A549 (cell line): Measurements from ENCODE around the gene MPND. TPM values are rescaled to one million over a fixed set of nuclear protein-coding genes. Genes with fewer than 3 reads are reported as not detected.

Experiments used
- ATAC-seq, 2 experiments: fragments of 200-7000 bp in 1 of 2; fragments of >200 bp in 1 of 2; cut with Nextera tagmentation in 1 of 2; cut with Tn5 transposase in 1 of 2; 3 replicates each; pipeline versions ENCODE4 v1.8.0 to v1.9.1; 2018 to 2020; ENCODE audit warnings: mild to moderate bottlenecking in 1 of 2, moderate library complexity in 1 of 2
- CTCF ChIA-PET: fragments of 300-600 bp; sonication (Branson Sonifier 250); formaldehyde crosslinking; extraction: SDS; loops from one replicate; lab custom pipeline; 2021; ENCODE audit warnings: antibody characterized with exemption, inconsistent platforms; lab: Yijun Ruan, JAX
- POLR2A ChIA-PET: fragments of 350-600 bp; formaldehyde crosslinking; extraction: SDS; loops from one replicate; lab custom pipeline; 2021; ENCODE audit warnings: antibody characterized with exemption, inconsistent platforms; lab: Yijun Ruan, JAX
- DNase-seq, 2 experiments: peaks; one replicate each; pipeline versions ENCODE4 v3.0.0 to v3.0.0-alpha.2; 2011 to 2016; ENCODE audit warnings: low read depth in 1 of 2, low spot score in 1 of 2
- FAIRE-seq: peaks from 2 replicates; lab custom pipeline; 2011; peaks lifted over from hg19 to GRCh38; lab: Jason Lieb, UNC
- H3K27ac ChIP-seq, 2 experiments: fragments of >200 bp; sonication (Bioruptor Twin); formaldehyde crosslinking; 3 replicates each; pipeline ENCODE4 v1.5.1; 2016 to 2017
- H3K4me1 ChIP-seq: fragments of >200 bp; sonication (Bioruptor Twin); formaldehyde crosslinking; 3 replicates; pipeline ENCODE4 v1.6.1; 2016
- H3K4me2 ChIP-seq: fragments of >200 bp; sonication (Bioruptor Twin); formaldehyde crosslinking; 3 replicates; pipeline ENCODE4 v1.6.1; 2016
- H3K4me3 ChIP-seq: fragments of >200 bp; sonication (Bioruptor Twin); formaldehyde crosslinking; 3 replicates; pipeline ENCODE4 v1.5.1; 2016
- H3K9me3 ChIP-seq: fragments of >200 bp; sonication (Bioruptor Twin); formaldehyde crosslinking; 3 replicates; pipeline ENCODE4 v1.6.1; 2016
- CBX2 ChIP-seq: fragments of 200-600 bp; sonication (generic); IDR thresholded peaks from 2 replicates; pipeline ENCODE4 v1.6.1; 2016; ENCODE audit warnings: low read depth, mild to moderate bottlenecking, borderline replicate concordance
- CBX8 ChIP-seq: fragments of 200-600 bp; sonication (generic); IDR thresholded peaks from 2 replicates; pipeline ENCODE4 v1.6.1; 2016
- CHD2 ChIP-seq: fragments of 150-350 bp; IDR thresholded peaks from 2 replicates; pipeline ENCODE4 v1.6.1; 2014; ENCODE audit warnings: low read length; ENCODE audit not compliant: partially characterized antibody
- FOSL2 ChIP-seq, 2 experiments: fragments of 450-650 bp in 1 of 2; fragments of >200 bp in 1 of 2; sonication (Bioruptor Twin) in 1 of 2; formaldehyde crosslinking; IDR thresholded peaks; 2 replicates each; pipeline versions ENCODE4 v1.5.0 to v1.6.1; 2016 to 2020; ENCODE audit warnings: mild to moderate bottlenecking in 1 of 2, moderate library complexity in 1 of 2
- JUNB ChIP-seq: fragments of >200 bp; sonication (Bioruptor Twin); formaldehyde crosslinking; IDR thresholded peaks from 2 replicates; pipeline ENCODE4 v1.6.1; 2016
- MYC ChIP-seq: IDR thresholded peaks from 2 replicates; pipeline ENCODE4 v1.6.1; 2012; ENCODE audit warnings: mild to moderate bottlenecking, inconsistent platforms, low read length, improper control_type of control experiment, borderline replicate concordance
- NFE2L2 ChIP-seq: fragments of 150-350 bp; conservative IDR thresholded peaks from 2 replicates; pipeline ENCODE4 v1.6.1; 2014; ENCODE audit warnings: low read length
- PBX3 ChIP-seq: IDR thresholded peaks from 2 replicates; pipeline ENCODE4 v1.6.1; 2012
- PHF8 ChIP-seq: fragments of 200-600 bp; sonication (generic); IDR thresholded peaks from 2 replicates; pipeline ENCODE4 v1.6.1; 2016; ENCODE audit warnings: low read depth, mild to moderate bottlenecking, antibody characterized with exemption, moderate library complexity, borderline replicate concordance
- RAD21 ChIP-seq, 2 experiments: fragments of >200 bp in 1 of 2; sonication (Bioruptor Twin) in 1 of 2; formaldehyde crosslinking in 1 of 2; IDR thresholded peaks in 1 of 2; conservative IDR thresholded peaks in 1 of 2; 2 replicates in 1 of 2; 3 replicates in 1 of 2; pipeline ENCODE4 v1.6.1; 2012 to 2018; ENCODE audit warnings: inconsistent platforms in 1 of 2
- RARB ChIP-seq: fragments of 250-450 bp; sonication (Bioruptor Pico); IDR thresholded peaks from 2 replicates; pipeline ENCODE4 v1.8.0; 2021; ENCODE audit warnings: mild to moderate bottlenecking, moderate library complexity
- REST ChIP-seq: fragments of 200-600 bp; sonication (generic); IDR thresholded peaks from 2 replicates; pipeline ENCODE4 v1.6.1; 2016; ENCODE audit warnings: antibody characterized with exemption, mild to moderate bottlenecking, moderate library complexity
- RFX5 ChIP-seq: fragments of 450-650 bp; IDR thresholded peaks from 2 replicates; pipeline ENCODE4 v1.7.1; 2014; ENCODE audit warnings: antibody characterized with exemption, mild to moderate bottlenecking, moderate library complexity
- RNF2 ChIP-seq: fragments of 200-600 bp; sonication (generic); IDR thresholded peaks from 2 replicates; pipeline ENCODE4 v1.6.1; 2016; ENCODE audit warnings: low read depth, mild to moderate bottlenecking, antibody characterized with exemption, moderate library complexity, borderline replicate concordance
- SMC3 ChIP-seq: fragments of >200 bp; sonication (Bioruptor Twin); formaldehyde crosslinking; IDR thresholded peaks from 3 replicates; pipeline ENCODE4 v1.6.1; 2018; ENCODE audit warnings: inconsistent platforms
- TP53 ChIP-seq: fragments of 250-450 bp; sonication (Bioruptor Pico); IDR thresholded peaks from 2 replicates; pipeline ENCODE4 v1.5.0; 2021; ENCODE audit warnings: mild to moderate bottlenecking, moderate library complexity
- WGBS: methylation state at CpG from one replicate; pipeline ENCODE4 v1.1.6; 2017; ENCODE audit errors: missing lambda C conversion rate; 5-methylcytosine and 5-hydroxymethylcytosine counted together
- polyA plus RNA-seq, 4 experiments: library from polyadenylated mRNA; depleted of rRNA in 3 of 4; stranded (reverse); fragments of >200 nt; fragmentation: RNase III in 1 of 4; extraction: RNeasy Plus Mini Kit Qiagen cat#74134 plus additional on column Dnase treatment in 1 of 4; gene quantifications; 2 replicates in 3 of 4; 3 replicates in 1 of 4; pipeline ENCODE4 v1.2.3, GENCODE V29; 2011 to 2017
- TF ChIP-seq, protein P1 (sequence below): fragments of >200 bp; sonication (Bioruptor Twin); formaldehyde crosslinking; IDR thresholded peaks from 3 replicates; pipeline ENCODE4 v1.6.1; 2016

MPND gene
- polyA plus RNA-seq, 2 of the 4 experiments (the other 2 are of a cell fraction), result 3.5 to 14.5 TPM

DNA sequence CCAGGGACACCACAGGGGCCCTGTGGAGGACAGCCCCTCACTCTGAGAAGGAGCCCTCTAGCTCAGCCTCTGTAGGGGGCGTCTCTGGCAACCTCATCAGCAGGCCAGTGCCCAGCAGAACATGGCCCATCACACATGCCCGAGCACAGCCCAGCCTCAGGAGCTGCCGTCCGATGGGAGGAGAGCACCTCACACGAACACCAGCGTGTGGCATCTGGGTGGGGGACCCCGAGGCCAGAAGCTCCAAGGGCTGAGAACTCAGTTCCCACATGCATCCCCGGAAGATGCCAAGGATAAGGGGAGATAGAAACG lies 45.7 kb downstream of the MPND start:
- CTCF ChIA-PET, result interaction anchor here (0.6 to 4.2 kb wide), 3 partner anchors 10 to 13 kb away, joined by 3 to 25 read pairs (median 3); partner anchors contain the start of gene SH3GL1
- WGBS, result 97% methylated on average over 6 of the region's 9 CpGs
- ATAC-seq (no peak), FAIRE-seq (no peak), DNase-seq (no peak)
- Histone ChIP-seq H3K4me3 (no peak overlapping the region), H3K4me1 (no peaks in the 10 kb centered on the region), H3K4me2 (no peak overlapping the region), H3K27ac (no peak overlapping the region), H3K9me3 (no peaks in the 10 kb centered on the region)
- POLR2A ChIA-PET, result no interaction called here
- TF ChIP-seq MYC (no peak), REST (no peak), RARB (CRISPR knock-in tag) (no peak), RAD21 (conservative IDR thresholded peaks at IDR 0.05 in 1 of 2, IDR thresholded peaks at IDR 0.05 in 1 of 2) (no peak), RNF2 (no peak)

- ATAC-seq, result no peak
- FAIRE-seq, result no peak
These were observed 46.2 kb downstream of the MPND start for GRCh38 chr19:4389511-4390016.

GRCh38 chr19:4390017-4390566 lies 46.7 kb downstream of the MPND start:
- WGBS, result 83% methylated on average over 3 of the region's 12 CpGs
- H3K9me3 ChIP-seq, result no peaks in the 10 kb centered on the region
- H3K4me1 ChIP-seq, result no peaks in the 10 kb centered on the region
- no peak overlapping the region for H3K4me3 ChIP-seq
- POLR2A ChIA-PET, result no interaction called here
- no peak for DNase-seq
- no peak overlapping the region for H3K27ac ChIP-seq
- no peak for ATAC-seq
- FAIRE-seq, result no peak
- CTCF ChIA-PET, result interaction anchor here (1.6 to 4.2 kb wide), 2 partner anchors 10 to 29 kb away, joined by 3 to 25 read pairs; partner anchors contain the start of gene SH3GL1
- no peak overlapping the region for H3K4me2 ChIP-seq
- TF ChIP-seq CHD2 (no peak), FOSL2 (IDR thresholded peaks at IDR 0.05) (no peak), FOSL2 (CRISPR knock-in tag; IDR thresholded peaks at IDR 0.05) (no peak), PHF8 (no peak), JUNB (no peak), CBX2 (no peak), CBX8 (no peak), PBX3 (no peak), TP53 (CRISPR knock-in tag) (no peak), NFE2L2 (no peak)
- TF ChIP-seq, protein P1, sequence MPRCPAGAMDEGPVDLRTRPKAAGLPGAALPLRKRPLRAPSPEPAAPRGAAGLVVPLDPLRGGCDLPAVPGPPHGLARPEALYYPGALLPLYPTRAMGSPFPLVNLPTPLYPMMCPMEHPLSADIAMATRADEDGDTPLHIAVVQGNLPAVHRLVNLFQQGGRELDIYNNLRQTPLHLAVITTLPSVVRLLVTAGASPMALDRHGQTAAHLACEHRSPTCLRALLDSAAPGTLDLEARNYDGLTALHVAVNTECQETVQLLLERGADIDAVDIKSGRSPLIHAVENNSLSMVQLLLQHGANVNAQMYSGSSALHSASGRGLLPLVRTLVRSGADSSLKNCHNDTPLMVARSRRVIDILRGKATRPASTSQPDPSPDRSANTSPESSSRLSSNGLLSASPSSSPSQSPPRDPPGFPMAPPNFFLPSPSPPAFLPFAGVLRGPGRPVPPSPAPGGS, result no peak

More at GRCh38 chr19:4389511-4390016, 46.2 kb downstream of the MPND start:
- Histone ChIP-seq H3K9me3 (no peaks in the 10 kb centered on the region), H3K4me1 (no peaks in the 10 kb centered on the region), H3K4me3 (no peak overlapping the region), H3K4me2 (no peak overlapping the region)
- DNase-seq, result no peak
- CTCF ChIA-PET, result interaction anchor here (0.6 to 4.2 kb wide), 3 partner anchors 9 to 14 kb away, joined by 3 to 25 read pairs (median 3); partner anchors contain the start of gene SH3GL1
- no peak for TF ChIP-seq JUNB
- TF ChIP-seq SMC3, result no peak
- no peak for TF ChIP-seq CBX2
- TF ChIP-seq RFX5, result no peak
- no peak for TF ChIP-seq REST
- TF ChIP-seq, all 56 proteins: peak for 0
- H3K27ac ChIP-seq, result no peak overlapping the region
- WGBS, result 91% methylated on average over 10 of the region's 17 CpGs
- POLR2A ChIA-PET, result no interaction called here
